Measurements from ENCODE around the gene KIF1A.

- TF ChIP-seq, protein P1, sequence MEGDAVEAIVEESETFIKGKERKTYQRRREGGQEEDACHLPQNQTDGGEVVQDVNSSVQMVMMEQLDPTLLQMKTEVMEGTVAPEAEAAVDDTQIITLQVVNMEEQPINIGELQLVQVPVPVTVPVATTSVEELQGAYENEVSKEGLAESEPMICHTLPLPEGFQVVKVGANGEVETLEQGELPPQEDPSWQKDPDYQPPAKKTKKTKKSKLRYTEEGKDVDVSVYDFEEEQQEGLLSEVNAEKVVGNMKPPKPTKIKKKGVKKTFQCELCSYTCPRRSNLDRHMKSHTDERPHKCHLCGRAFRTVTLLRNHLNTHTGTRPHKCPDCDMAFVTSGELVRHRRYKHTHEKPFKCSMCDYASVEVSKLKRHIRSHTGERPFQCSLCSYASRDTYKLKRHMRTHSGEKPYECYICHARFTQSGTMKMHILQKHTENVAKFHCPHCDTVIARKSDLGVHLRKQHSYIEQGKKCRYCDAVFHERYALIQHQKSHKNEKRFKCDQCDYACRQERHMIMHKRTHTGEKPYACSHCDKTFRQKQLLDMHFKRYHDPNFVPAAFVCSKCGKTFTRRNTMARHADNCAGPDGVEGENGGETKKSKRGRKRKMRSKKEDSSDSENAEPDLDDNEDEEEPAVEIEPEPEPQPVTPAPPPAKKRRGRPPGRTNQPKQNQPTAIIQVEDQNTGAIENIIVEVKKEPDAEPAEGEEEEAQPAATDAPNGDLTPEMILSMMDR (IDR thresholded peaks at IDR 0.05; ENCODE audit: extremely low read depth in 1 of 2, insufficient read depth in 1 of 2, low read depth in 1 of 2, low read length in 2 of 2) = no peak
- TF ChIP-seq POLR2AphosphoS5 (IDR thresholded peaks at IDR 0.05; ENCODE audit: insufficient read depth, low read depth, low read length) (no peak), POLR2A (IDR thresholded peaks at IDR 0.05; ENCODE audit: low read depth, low read length) (no peak)
Observed at GRCh38 chr2:240821429-240821778, 1.4 kb upstream of the KIF1A start.

Measured in endothelial cell of umbilical vein (primary cell).